Stimulated activated CD4-positive, alpha-beta T cell treated with anti-CD3 and anti-CD28 coated beads, TNF-alpha, amount 100 ng/mL, for 4 hours (primary cell): Measurements from ENCODE around the gene P2RY14.

Experiments
- DNase-seq, 3 experiments: peaks; one replicate each; pipeline ENCODE4 v3.0.0-alpha.2; 2020; ENCODE audit warnings: low read depth in 3 of 3

P2RY14 gene

DNA sequence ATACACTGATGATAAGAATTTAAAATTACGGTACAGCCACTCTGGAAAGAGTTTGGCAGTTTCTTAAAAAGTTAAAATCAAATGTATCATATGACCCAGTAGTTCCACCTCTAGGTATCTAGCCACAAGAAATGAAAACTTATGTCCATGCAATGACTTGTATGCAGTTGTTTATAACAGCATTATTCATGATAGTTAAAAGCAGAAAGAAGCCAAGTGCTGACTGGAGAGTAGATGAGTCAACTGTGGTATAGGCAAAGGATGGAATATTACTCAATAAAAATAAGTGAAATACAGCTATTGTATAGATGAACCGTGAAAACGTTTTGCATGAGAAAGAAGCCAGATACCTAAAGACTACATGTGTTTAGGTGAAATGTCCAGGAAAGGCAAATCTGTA, 23.4 kb upstream of the P2RY14 start:
- no peak for DNase-seq

DNA sequence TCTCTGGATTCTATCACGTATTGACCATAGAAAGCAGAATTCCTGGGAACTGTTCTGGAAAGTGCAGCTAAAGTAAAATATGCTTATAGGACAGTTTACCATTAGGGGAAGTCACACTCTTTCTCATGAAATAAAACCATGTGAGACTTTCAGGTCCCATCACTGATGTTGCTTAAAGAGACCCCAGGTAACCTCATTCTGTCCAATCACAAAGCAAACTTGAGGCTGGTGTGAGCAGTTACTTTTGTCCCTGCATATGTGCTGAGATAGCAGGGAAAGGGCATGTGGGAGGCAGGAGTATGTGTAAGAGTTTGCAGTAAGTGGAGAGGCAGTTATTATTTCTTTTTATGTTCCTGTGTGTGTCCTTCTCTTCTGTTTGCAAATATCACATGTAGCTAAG, 22.2 kb upstream of the P2RY14 start:
- no peak for DNase-seq

DNA sequence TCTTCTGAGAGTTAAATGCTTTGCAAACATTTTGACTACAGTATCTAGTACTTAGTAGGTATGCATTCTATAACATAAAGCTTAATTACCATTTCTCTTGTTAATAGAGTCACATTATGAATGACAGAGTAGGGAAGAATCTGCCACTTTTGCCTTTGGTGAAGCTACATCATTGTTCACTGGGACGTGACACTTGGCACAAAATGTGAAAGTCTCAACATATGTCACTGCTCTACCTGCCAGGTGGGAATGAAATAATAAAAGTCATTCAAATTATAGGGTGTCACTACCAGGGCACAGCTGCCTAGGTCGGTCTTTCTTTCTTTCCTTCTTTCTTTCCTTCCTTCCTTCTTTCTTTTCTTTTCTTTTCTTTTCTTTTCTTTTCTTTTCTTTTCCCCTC, 20.7 kb upstream of the P2RY14 start:
- DNase-seq: no peak

DNA sequence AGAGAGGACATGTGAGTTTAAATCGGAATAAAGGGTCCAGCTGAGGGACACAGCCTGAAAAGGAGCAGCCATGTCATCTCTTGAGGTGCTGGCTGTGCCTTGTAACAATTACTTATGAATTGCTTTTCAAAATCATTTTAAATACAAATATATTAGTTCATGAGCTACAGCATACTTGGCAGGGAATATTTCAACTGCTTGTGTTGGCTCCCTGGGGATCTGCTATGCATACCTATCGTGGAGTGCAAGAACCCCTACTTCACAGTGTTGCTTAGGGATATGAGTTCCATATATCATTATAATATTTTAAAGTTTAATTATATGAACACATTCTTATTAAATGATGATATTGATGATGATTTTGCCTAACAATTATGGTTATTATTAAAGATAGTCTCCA, 19.1 kb upstream of the P2RY14 start:
- no peak for DNase-seq

DNA sequence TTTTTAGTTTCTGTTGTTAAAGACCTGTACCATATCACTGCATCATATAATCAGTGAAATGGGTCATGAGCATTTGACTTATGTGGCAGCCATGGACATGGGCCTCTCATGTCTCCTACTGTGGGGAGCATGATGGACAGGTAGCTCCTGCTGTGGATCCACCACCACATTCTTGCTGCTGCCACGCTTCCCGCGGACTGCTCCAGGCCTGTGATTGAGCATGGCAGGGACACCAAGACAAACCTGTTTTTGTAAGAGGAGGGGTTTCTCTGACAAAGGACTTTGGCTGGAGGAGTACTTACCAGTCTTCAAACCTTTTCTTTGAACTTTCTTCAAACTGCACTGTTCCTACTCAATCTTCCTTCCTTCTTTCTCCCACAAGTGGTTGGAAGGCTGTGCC, 17.9 kb upstream of the P2RY14 start:
- DNase-seq: no peak

DNA sequence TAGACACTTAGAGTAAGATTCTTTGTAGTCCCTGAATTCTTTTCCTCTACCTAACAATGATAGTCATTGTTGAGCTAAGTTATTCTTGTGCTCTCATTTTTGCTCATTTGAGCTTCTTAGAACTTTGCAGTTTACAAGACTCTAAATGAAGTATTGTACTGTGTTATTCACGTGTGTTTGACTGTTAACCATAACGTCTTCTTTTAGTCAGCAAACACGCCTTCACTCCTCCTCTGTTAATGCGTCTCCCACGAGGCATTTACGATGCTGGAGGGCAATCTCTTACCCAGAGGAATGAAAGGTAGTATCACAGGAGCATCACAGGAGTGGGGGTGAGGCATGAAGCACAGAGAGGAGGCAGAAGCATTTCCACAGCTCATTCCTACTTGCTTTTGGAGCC, 14.8 kb upstream of the P2RY14 start:
- DNase-seq: no peak

DNA sequence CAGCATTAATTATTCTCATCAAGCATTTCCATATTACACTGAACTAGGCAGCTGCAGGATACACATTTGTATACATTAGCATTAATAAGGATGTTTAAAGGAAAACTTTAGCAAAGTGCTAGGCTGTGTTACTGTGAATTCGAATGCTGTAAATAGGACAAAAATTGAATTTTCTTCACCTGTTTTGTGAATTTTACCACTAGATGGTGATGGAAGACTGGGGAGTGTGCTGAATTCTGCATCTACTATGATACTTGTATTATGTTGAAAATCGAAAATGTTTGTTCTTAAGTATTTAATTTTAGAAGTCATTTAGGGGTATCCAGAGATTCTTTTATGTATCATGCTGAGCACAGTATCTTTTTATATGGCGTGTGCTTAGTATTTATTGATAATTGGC, 12.3 kb upstream of the P2RY14 start:
- DNase-seq: no peak

DNA sequence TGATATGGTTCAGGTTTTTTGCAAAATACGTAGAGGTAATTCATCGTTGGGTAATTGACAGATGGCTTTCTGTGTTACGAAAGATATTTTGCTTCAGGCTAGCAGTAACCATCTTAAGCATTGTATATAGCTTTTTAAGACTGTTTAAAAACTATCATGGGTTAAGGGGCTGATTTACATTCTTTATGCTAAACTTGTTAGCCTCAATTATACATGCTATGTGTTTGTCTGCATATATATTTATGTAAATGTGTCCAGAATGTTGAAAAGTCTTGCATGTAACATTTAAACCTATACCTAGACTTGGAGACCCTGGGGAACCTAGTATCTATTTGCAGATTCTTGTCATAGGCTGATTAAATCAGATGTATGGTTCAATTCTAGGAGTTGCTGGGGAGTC, 11.1 kb upstream of the P2RY14 start:
- no peak for DNase-seq

DNA sequence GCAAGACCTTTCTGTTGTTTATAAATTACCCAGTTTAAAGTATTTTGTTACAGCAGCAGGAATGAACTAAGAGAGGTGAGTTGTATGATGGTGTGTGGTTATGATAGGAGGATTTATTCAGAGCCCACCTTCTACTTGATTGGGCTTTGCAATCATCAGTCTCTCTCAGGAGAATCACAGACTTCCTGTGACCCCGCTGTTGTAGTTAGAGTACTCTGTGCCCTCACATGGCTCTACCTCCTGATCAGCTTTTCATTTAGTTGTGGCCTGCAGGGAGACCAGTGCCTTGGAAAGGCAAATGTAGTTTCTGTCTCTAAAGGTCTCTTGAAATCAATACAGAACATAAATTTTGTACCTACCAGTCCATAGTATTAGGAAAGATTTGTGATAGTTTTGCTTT, 7.6 kb upstream of the P2RY14 start:
- DNase-seq: no peak

DNA sequence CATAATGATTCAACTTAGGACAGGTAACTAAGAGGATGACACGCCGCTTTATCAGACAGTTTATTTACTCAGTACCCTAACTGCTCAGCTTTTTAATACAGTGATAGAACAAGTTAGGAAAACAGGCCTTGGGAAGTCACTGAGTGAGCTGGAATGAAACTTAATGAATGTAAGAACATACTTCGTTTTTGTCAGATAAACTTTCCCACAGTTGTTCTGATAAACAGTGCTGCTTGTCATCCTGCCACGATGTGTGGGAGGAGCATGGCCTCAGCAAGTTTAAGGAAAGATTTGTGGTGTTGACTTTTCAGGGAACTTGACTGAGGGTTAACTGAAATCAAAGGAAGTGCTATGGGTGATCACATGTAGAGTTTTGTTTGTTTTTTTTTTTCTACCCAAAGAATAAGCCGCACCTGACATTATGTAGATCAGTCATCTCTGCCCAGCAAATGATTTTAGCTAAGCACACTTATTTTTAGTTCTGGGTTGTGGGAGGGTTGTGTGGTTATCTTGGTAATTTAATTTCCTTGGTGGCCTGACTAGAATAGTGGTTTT, 5.6 kb upstream of the P2RY14 start:
- DNase-seq: no peak

DNA sequence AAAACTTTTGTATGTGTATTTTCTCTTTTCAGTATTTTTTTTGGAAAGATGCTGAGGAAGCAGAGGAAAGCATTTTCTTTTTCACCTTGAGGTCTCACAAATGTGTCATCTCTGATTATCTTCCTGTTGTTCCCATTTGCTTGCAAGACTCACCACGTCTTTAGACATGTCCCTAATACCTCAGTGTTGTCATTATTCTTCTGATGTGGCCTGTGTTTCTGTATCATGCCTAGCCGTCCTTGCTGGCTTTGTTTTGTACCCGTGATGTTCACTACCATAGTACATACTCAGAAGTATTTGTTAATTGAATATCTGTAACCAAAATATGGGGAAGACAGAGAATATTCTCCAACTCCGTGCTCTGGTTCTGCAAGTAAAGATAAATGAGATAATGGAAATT, 5.0 kb upstream of the P2RY14 start:
- DNase-seq: no peak

DNA sequence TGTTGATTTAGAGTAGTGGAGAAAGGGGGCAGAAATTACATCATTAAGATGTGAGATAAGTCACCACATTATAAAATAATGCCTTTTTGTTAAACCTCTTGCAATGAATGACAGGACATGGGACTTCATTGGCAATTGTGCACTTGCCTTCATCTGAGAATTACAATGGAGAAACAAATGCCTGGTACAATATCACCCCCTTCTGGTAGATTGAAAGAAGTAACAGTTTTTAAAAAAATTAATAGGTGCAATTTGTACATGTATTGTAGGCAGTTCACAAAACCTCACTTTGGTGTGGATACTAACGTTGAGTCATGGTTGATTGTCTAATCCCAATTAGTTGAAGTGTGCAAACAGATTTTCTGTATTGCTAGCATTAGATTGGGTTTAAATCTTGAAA, 4.6 kb upstream of the P2RY14 start:
- no peak for DNase-seq

DNA sequence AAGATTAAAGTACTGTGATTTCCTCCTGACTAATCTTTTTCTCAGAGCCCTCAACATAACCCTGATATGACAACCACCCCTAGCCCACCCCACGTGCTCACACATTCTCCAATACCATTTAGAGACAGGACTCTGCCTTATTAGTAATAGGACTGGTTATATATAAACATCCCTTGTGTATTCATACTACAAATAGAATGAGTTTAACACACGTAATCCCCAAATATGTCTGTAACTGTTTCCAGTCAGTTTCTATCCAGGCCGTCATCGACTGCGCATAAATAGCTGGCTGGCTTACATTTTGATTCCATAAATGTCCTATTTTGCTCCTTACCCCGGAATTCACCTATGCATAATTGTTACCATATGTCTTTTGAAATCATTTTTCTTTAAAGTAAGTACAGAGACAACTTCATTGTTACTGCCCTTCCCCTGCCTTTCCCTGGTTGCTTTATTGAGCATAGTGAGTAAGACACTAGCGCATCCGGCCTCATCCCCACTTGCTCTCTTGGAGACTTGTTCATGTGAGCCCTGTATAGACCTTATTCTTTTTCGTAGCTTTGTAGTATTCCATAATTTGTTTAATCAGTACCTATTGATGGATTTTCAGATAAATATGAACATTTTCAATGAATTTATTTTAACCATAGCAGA, 3.5 kb upstream of the P2RY14 start:
- no peak for DNase-seq

DNA sequence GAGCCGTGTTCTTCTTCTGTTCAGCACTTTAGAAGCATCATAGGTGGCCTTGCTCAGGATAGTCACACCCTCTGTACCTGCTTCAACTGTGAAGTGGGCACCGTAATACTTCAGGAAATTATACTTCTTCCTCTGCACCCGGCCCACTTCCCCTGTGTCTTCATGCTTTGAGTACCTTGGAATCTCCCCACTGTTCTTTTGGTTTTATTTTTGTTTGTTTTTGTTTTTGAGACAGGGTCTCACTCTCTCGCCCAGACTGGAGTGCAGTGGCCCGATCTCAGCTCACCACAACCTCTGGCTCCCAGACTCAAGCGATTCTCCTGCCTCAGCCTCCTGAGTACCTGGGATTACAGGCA, 1.7 kb downstream of the P2RY14 start:
- DNase-seq: no peak

DNA sequence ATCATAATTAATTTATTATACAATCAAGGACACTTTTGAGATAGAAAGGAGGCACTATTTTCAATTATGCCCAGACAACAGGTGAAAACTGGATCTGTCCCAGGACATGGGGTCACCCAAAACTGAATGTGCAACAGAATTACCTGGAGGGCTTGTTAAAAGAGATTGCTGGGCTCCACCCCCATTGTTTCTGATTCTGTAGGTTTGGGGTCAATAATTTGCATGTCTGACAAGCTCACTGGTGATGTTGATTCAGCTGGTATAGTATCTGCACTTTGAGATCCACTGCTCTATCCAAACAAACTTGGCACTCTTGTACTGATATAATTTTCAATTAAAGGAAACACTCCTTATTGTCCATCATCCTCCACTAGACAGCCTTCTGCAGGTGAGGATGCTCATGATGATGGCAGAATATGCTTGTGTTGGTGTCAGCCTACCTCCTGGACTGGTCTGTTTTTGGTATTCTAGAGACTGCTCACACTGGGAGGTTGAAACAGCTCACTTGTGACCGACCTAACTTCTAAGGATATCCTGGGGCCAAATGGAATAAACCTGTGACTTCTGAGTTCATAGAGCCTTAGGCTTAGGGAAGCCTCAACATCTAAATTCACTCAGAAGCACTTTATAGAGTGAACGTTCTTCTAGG, 2.2 kb downstream of the P2RY14 start:
- no peak for DNase-seq

DNA sequence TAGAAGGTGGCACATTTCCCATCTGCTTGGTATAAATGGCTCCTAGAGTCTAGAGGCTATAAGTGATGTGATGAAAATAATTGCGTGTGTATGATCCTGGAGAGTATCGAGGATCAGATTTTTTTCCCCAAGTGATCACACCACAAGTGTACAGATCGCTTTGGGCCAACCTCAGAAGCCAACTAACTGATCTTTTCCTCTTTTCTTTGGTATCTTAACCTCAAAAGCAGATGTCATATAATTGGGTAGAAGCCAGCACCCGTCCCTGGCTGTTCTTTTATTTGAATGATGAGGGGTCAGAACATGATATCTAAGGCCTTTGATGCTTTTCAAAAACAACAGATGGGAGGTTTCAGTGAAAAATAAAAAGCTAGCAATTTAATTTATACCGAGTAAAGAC, 3.3 kb downstream of the P2RY14 start:
- no peak for DNase-seq

DNA sequence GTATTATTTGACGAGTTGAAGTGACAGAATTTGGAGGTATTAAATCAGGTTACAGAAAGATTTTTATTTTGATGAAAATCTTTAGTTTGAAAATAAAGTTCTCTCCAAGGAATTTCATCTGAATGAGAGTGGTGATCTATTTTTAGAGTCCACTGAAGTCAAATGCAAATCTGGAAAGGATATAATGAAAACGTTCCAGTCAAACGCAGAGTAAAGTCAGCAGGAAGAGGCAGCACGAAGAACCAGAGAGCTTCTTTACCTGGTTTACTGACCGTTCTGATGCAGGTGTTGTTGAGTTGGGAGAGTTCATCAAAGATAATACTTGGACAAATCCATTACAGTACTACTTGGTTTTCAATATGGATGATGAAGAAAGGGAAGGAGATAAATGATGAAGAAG, 8.7 kb downstream of the P2RY14 start:
- no peak for DNase-seq

DNA sequence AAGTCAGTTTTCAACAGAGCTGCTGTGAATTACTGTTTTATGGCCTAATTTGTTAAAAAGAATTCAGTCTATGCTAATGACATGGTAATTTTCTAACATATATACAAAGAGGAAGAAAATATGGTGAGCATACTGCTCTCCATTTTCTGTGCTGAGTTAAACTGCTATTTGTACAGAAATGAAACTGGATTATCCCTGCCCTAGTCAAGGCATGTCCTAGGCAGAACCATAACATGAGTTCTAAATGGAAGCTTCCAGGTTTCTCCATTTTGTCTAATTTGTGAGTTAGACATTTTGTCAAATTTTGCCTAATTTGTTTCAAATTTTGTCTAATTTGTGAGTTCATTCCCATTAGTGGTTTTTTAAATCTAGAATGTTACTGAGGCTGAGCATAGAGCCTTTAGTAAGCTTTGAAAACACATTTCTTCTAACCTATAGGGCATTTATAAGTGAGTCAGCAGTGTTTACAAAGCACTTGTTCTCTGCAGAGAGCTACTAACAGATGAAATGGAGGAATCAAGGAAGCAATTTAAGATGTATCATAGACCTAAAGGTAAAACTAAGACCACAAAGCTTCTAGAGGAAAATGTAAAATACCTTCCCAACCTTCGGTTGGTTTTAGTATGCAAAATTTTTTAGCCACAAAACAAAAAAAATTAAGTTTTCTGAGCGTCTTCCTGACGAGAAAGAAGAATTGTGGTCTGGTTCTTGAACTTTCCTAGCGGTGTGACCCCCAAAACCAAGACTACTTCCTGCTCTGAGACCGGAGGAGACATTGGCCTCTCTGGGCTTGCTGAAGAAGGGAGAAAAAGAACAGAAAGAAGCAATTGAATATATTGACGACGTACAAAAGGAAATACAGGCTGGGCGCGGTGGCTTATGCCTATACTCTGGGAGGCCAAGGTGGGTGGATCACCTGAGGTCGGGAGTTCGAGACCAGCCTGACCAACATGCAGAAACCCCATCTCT, 9.8 kb downstream of the P2RY14 start:
- no peak for DNase-seq

DNA sequence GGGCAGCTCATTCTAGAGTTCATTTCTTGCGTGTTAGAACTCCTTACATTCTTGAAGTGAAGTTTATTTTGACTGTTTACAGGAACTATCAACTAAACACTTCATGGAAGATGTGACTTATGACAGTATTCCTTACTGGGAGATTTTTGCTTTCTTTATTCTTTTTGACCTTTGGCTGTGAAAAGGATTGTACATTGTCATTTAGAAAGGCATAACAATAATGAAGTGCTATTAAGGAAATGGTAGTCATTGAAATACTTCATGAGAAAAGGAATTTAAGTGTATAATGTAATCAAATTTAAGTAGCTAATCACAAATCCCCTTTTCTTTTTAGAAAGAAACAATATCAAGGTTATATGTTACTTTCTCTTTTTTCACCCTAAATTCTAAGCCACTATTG, 11.3 kb downstream of the P2RY14 start:
- DNase-seq: no peak

DNA sequence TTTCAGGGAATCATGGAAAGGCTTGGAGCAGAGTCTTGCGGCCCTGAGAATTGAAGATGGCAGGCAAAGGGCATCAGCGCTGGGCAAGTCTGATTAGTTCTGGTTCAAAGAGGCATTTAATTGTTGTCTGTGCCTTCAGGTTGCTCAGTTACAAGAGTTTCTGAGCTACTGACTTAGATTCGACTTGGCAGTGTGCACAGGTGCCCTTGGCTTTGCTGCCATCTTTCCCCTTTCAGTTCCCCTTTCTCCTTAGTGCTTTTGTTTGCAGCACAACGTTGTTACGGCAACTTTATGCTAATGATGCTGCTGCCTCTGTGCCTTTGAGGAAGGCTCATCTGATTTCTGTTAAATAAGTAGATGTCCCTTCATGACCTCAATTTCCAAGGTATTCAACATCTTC, 12.5 kb downstream of the P2RY14 start:
- no peak for DNase-seq

DNA sequence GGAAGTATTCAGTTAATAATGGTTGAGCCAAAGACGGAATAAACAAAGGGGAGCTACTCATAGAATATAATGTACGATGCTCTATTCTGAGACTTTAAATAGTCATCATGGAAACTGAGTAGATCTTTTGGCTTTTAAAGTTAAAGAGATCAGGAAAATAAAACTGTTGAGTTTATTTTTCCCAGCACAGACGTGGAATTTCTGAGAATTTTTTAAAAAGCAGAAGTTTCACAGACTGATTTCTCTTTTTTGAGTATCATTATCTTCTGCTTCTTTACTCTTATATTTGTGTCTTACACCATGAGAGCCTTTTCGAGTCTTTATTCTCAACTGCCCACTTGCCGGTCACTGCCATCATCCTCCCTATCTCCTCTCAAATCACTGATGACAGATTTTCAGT, 13.2 kb downstream of the P2RY14 start:
- no peak for DNase-seq

DNA sequence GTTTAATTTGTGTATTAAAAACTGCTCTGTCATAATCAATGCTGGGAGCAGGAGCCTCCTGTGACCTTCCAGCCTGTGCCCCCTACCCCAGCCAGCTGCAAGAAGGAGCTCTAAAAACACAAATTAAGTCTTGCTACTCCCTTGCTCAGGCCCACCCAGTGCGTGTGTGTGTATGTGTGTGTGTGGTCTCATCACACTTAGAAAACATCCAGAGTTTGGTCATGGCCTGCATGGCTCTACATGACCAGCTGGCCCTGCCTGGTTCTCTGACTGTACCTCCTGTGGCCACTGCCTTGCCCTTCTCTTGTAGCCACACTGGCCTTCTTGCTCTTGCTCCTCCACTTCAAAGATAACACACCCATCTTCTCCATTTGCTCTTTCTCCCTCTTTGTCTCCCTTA, 13.7 kb downstream of the P2RY14 start:
- DNase-seq: no peak
